Astrocyte of the spinal cord (primary cell): ENCODE results near the gene XYLT2.

Source experiments
- DNase-seq: peaks from one replicate; pipeline ENCODE4 v3.0.0; 2011; ENCODE audit warnings: low read depth, low spot score
- H3K4me3 ChIP-seq: 2 replicates; pipeline ENCODE4 v1.5.1; 2011; ENCODE audit warnings: low read depth, mild to moderate bottlenecking, low read length, moderate library complexity
- in situ Hi-C: cut with HindIII; loops from 2 replicates; pipeline ENCODE4 v1.10.0; 2017; ENCODE audit warnings: low sequenced_read_pairs
- TF ChIP-seq, protein P1 (sequence below): IDR thresholded peaks from 2 replicates; pipeline ENCODE4 v1.5.1; 2012; ENCODE audit warnings: low read depth, mild to moderate bottlenecking, low read length, inconsistent platforms

The XYLT2 gene

DNA sequence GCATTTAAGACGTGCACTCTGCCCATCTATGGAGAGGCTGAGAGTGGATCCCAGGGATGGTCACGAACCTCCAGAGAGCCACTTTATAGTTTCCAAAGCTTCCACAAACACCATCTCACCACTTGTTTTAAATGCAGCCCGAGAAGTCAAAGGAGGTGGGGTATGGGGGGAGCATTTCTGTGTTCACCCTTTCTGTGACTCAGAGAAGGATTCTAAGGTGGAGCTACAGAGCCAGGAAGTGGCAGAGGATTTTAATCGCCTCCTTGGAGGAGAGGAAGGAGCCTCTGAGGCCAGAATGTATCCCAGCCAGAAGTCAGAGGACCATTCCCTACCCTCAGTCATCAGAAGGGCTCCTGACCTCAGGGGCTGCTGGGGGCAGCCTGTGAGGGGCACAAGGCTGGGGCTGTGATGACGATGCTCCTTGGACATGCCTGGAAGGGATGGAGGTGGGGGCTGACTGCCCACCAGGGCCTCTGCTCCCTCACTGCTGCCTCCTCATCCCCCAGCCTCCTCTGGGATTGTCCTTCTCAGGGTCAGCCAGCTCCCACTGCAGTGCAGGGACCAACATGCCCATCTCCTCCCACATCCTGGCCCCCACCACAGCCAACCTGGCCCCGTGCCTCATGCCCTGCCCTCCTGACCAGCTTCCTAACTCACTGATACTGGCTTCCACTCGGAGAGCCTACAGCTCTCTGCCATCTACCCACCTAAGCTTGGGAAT lies 2.8 kb downstream of the XYLT2 start:
- TF ChIP-seq, protein P1, sequence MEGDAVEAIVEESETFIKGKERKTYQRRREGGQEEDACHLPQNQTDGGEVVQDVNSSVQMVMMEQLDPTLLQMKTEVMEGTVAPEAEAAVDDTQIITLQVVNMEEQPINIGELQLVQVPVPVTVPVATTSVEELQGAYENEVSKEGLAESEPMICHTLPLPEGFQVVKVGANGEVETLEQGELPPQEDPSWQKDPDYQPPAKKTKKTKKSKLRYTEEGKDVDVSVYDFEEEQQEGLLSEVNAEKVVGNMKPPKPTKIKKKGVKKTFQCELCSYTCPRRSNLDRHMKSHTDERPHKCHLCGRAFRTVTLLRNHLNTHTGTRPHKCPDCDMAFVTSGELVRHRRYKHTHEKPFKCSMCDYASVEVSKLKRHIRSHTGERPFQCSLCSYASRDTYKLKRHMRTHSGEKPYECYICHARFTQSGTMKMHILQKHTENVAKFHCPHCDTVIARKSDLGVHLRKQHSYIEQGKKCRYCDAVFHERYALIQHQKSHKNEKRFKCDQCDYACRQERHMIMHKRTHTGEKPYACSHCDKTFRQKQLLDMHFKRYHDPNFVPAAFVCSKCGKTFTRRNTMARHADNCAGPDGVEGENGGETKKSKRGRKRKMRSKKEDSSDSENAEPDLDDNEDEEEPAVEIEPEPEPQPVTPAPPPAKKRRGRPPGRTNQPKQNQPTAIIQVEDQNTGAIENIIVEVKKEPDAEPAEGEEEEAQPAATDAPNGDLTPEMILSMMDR = no peak
- DNase-seq = peak; percentile 42
- no peak overlapping the region for H3K4me3 ChIP-seq
- in situ Hi-C loops = no loop called here

DNA sequence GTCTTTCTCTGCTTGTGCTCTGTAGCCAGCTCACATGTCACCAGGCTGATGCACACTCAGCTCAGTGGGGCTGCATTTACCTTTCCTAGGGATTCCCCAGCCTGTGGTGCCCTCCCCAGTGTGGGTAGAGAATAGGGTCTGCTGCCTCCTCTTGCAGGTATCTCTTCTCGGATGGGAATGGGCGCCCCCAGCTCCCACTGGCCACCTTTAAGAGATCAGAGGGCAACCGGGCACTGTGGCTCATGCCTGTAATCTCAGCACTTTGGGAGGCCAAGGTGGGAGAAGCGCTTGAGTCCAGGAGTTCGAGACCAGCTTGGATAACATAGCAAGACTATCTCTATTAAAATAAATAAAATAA lies 3.3 kb downstream of the XYLT2 start:
- TF ChIP-seq, protein P1 = no peak
- DNase-seq = no peak
- in situ Hi-C loops = no loop called here

DNA sequence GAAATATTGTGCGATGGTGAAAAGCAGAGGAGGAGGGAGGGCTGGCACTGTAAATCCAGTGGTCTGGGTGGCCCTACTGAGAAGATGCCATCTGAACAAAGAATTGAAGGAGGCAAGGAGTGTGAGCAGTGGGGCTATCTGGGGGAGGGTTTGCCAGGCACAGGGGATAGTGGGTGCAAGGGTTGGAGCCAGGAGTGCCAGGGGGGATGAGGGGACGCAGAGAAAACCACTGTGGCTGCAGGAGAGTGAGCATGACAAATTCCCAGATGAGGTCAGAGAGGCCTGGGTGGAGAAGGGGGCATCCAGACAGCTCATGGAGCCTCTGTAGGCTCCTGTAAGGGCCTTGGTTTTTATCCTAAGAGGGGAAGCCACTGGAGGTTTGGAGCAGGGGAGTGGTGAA lies 4.8 kb downstream of the XYLT2 start:
- TF ChIP-seq, protein P1 = no peak
- H3K4me3 ChIP-seq = no peak overlapping the region
- no peak for DNase-seq
- in situ Hi-C loops = no loop called here

More for the DNA sequence above, 3.3 kb downstream of the XYLT2 start:
- no peak overlapping the region for H3K4me3 ChIP-seq

DNA sequence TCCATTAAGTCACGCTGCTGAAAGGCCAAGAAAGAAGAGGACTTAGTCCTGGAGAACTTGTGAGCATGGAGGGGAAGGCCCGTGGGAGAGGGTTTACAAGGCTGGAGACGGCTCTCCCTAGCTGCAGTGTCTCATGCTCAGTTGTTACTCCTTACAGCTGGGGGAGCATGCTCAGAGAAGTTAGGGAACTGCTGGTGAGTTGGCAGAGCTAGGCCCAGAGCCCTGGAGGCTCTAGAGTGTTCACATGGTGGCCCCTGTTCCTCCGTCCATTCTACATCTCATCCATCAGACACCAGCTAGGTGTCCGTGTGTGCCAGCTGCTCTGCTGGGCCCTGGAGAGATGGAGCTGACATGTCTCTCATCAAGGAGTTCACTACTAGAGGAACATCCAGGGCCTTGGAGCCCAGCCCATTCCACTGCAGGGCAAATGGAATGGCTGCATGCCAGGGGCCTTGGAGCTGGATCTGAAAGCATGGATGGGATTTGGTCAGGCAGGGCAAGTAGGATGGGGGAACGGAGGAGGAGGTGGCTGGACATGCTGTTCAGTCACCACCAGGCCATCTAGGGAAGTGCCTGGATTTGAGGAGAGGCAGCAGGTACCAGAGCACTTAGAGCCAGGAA lies 6.3 kb downstream of the XYLT2 start:
- H3K4me3 ChIP-seq = no peak overlapping the region
- no peak for DNase-seq
- in situ Hi-C loops = no loop called here
- TF ChIP-seq, protein P1 = no peak

DNA sequence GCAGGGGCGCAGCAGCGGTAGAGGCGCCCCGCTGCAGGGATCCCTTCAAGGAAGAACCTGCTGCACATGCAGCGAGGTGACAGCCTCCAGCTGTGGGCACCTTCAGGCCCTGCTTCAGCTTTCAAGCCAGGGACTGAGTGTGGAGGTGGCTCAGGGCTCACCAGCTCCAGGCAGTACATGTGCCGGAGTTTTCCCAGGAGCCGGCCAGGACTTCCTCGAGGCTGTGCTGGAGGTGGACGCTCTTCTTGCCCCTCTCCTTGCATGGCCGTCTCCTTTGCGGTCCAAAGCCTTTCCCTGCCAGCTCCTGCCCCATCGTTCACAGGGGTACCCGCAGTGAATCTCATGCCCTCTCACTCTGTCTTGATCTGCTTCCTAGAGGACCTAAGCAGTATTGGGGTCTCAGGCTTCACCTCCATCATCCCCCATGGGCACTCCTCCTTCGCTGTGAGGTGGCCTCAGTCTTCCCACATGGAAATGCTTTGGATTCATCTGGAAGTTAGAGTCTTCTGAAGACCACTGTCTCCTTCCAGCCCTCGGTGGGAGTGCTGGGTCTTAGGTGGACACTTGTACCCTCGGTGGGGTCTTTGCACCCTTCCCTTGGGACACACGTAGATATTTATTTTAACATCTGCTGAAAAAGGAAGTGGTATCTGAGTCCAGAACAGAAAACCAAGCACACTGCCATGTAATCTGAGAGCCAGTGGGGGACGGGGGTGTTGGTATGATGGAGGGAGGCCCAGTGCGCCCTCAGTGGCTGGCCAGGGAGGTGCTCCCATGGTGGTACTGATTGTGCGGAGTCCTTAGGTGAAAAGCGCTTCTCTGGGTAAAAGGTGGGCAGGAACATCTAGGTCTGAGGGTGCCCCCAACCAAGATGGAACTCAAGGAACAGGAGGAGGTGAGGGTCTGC lies 7.0 kb downstream of the XYLT2 start:
- no peak for DNase-seq
- H3K4me3 ChIP-seq = no peak overlapping the region
- TF ChIP-seq, protein P1 = no peak
- in situ Hi-C loops = no loop called here

DNA sequence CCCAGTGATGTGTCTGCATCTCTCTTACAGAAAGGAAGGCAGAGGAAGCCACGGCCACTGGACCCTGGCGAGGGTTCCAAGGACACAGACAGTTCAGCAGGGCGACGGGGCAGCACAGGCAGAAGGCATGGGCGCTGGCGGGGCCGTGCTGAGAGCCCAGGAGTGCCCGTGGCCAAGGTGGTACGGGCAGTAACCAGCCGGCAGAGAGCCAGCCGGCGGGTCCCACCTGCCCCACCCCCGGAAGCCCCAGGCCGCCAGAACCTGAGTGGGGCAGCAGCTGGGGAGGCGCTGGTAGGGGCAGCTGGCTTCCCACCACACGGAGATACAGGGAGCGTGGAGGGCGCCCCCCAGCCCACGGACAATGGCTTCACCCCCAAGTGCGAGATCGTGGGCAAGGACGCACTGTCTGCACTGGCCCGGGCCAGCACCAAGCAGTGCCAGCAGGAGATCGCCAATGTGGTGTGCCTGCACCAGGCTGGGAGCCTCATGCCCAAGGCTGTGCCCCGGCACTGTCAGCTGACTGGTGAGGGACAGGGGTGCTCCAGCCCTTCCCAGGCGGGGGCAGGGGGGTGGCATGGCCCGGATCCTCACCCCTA lies 7.8 kb downstream of the XYLT2 start:
- no peak overlapping the region for H3K4me3 ChIP-seq
- no peak for DNase-seq
- in situ Hi-C loops = no loop called here
- TF ChIP-seq, protein P1 = no peak
